ENCODE data around the gene TP53I13. TPM values are rescaled to one million over a fixed set of nuclear protein-coding genes. Genes with fewer than 3 reads are reported as not detected.

Gene TP53I13
- total RNA-seq, 4 donors from 2014 or later, result 41.5 to 57.3 (median 52.1) TPM

GRCh38 chr17:29585080-29585751, 16.7 kb downstream of the TP53I13 start:
- peak overlapping the region in 3 of 4 donors; percentile 79 to 90 (median 89) for H3K27ac ChIP-seq
- peaks cover 0 to 92% (median 40%) of the 10 kb centered on the region in 3 donors for H3K4me1 ChIP-seq
- ATAC-seq, result no peak

GRCh38 chr17:29586676-29587469, 18.4 kb downstream of the TP53I13 start:
- Histone ChIP-seq H3K36me3 (peaks cover 0 to 20% of the 10 kb centered on the region in 2 donors), H3K4me3 (peak overlapping the region in 1 of 2 donors; percentile 89), H3K27me3 (no peaks in the 10 kb centered on the region), H3K27ac (peak overlapping the region in 3 of 4 donors; percentile 89 to 98 (median 90)), H3K4me1 (peaks cover 0 to 92% (median 56%) of the 10 kb centered on the region in 3 donors), H3K9me3 (no peaks in the 10 kb centered on the region)
- no peak for TF ChIP-seq POLR2A (IDR thresholded peaks at IDR 0.05)
- no peak for TF ChIP-seq POLR2AphosphoS5 (IDR thresholded peaks at IDR 0.05)
- TF ChIP-seq CTCF (IDR thresholded peaks at IDR 0.05), result no peak
- no peak for TF ChIP-seq EP300 (IDR thresholded peaks at IDR 0.05)
- ATAC-seq, result no peak
- no CpG with 5 or more reads among the region's 9 CpGs for WGBS, 2 donors (ENCODE audit: low coverage in 1 of 2)

More at GRCh38 chr17:29585080-29585751, 16.7 kb downstream of the TP53I13 start:
- 60 to 90% methylated on average over 1 to 2 of the region's 8 CpGs for WGBS, 2 donors (ENCODE audit: low coverage in 1 of 2)
- no peaks in the 10 kb centered on the region for H3K9me3 ChIP-seq
- TF ChIP-seq POLR2AphosphoS5 (IDR thresholded peaks at IDR 0.05) (no peak), CTCF (IDR thresholded peaks at IDR 0.05) (no peak), POLR2A (IDR thresholded peaks at IDR 0.05) (peak in 1 of 2 donors; percentile 35), EP300 (IDR thresholded peaks at IDR 0.05) (no peak)
- H3K27me3 ChIP-seq, result no peaks in the 10 kb centered on the region
- H3K4me3 ChIP-seq, result peak overlapping the region in 1 of 2 donors; percentile 39
- H3K36me3 ChIP-seq, result peaks cover 0 to 35% of the 10 kb centered on the region in 2 donors

- WGBS, 2 donors (ENCODE audit: low coverage in 1 of 2), result 80% methylated on average over 1 of the region's 6 CpGs; no CpG with 5 or more reads in 1 of the 2 donors
- Histone ChIP-seq H3K36me3 (peaks cover 0 to 13% of the 10 kb centered on the region in 2 donors), H3K27ac (peak overlapping the region in 3 of 4 donors; percentile 89 to 98 (median 90)), H3K4me1 (peaks cover 0 to 92% (median 63%) of the 10 kb centered on the region in 3 donors), H3K9me3 (no peaks in the 10 kb centered on the region), H3K27me3 (no peaks in the 10 kb centered on the region), H3K4me3 (peak overlapping the region in 1 of 2 donors; percentile 89)
- TF ChIP-seq EP300 (IDR thresholded peaks at IDR 0.05), result no peak
- TF ChIP-seq POLR2A (IDR thresholded peaks at IDR 0.05), result no peak
- TF ChIP-seq CTCF (IDR thresholded peaks at IDR 0.05), result no peak
- no peak for TF ChIP-seq POLR2AphosphoS5 (IDR thresholded peaks at IDR 0.05)
- no peak for ATAC-seq
Measured at GRCh38 chr17:29587591-29587990, 19.1 kb downstream of the TP53I13 start.

- Histone ChIP-seq H3K36me3 (peaks cover 0 to 8% of the 10 kb centered on the region in 2 donors), H3K4me3 (peak overlapping the region; percentile 80 to 89), H3K9me3 (no peaks in the 10 kb centered on the region), H3K27ac (peak overlapping the region; percentile 56 to 98 (median 90)), H3K27me3 (no peaks in the 10 kb centered on the region), H3K4me1 (peaks cover 0 to 91% (median 65%) of the 10 kb centered on the region in 3 donors)
- WGBS, 2 donors (ENCODE audit: low coverage in 1 of 2), result no CpG with 5 or more reads among the region's 8 CpGs
- ATAC-seq, result no peak
- no peak for TF ChIP-seq POLR2AphosphoS5 (IDR thresholded peaks at IDR 0.05)
- no peak for TF ChIP-seq CTCF (IDR thresholded peaks at IDR 0.05)
- no peak for TF ChIP-seq POLR2A (IDR thresholded peaks at IDR 0.05)
- TF ChIP-seq EP300 (IDR thresholded peaks at IDR 0.05), result no peak
Measured at GRCh38 chr17:29588017-29588561, 19.6 kb downstream of the TP53I13 start.
